HAP-1 (cell line): ENCODE results near the gene NAGA.

Experiments used
- DNase-seq, 2 experiments: peaks; one replicate each; pipeline ENCODE4 v3.0.0-alpha.2; 2016 to 2020; ENCODE audit warnings: low spot score in 2 of 2
- H3K27me3 ChIP-seq: fragments of 250-450 bp; sonication (Bioruptor Pico); 2 replicates; pipeline ENCODE4 v1.5.1; 2020; ENCODE audit warnings: low read depth, mild to moderate bottlenecking, moderate library complexity
- H3K36me3 ChIP-seq: fragments of 250-450 bp; sonication (Bioruptor Pico); replicated peaks from 2 replicates; pipeline ENCODE4 v1.5.1; 2020; ENCODE audit warnings: mild to moderate bottlenecking
- H3K4me1 ChIP-seq: fragments of 250-450 bp; sonication (Bioruptor Pico); 2 replicates; pipeline ENCODE4 v1.5.1; 2020; ENCODE audit warnings: mild to moderate bottlenecking
- H3K4me3 ChIP-seq: fragments of 250-450 bp; sonication (Bioruptor Pico); 2 replicates; pipeline ENCODE4 v1.5.1; 2020; ENCODE audit warnings: mild to moderate bottlenecking, moderate library complexity
- H3K9me3 ChIP-seq: fragments of 250-450 bp; sonication (Bioruptor Pico); 2 replicates; pipeline ENCODE4 v1.5.1; 2020; ENCODE audit warnings: mild to moderate bottlenecking, moderate library complexity
- in situ Hi-C: fragments of 300-500 bp; cut with MboI; formaldehyde crosslinking; loops from 3 replicates; pipeline ENCODE4 v1.14.3; 2020; ENCODE audit warnings: low sequenced_read_pairs, inconsistent platforms, mixed read lengths

NAGA gene

GRCh38 chr22:42069801-42070516 lies 653 bp downstream of the NAGA start:
- in situ Hi-C loops: no loop called here
- Histone ChIP-seq H3K9me3 (no peaks in the 10 kb centered on the region), H3K27me3 (no peaks in the 10 kb centered on the region), H3K4me1 (peaks cover 18% of the 10 kb centered on the region), H3K4me3 (peak overlapping the region; percentile 59), H3K36me3 (peaks cover 25% of the 10 kb centered on the region)
- DNase-seq: no peak

GRCh38 chr22:42068291-42068690 lies 2.3 kb downstream of the NAGA start:
- no peaks in the 10 kb centered on the region for H3K9me3 ChIP-seq
- in situ Hi-C loops: no loop called here
- no peak overlapping the region for H3K4me3 ChIP-seq
- H3K27me3 ChIP-seq: no peaks in the 10 kb centered on the region
- peaks cover 32% of the 10 kb centered on the region for H3K36me3 ChIP-seq
- peaks cover 20% of the 10 kb centered on the region for H3K4me1 ChIP-seq
- DNase-seq: no peak

- Histone ChIP-seq H3K4me3 (no peak overlapping the region), H3K9me3 (no peaks in the 10 kb centered on the region), H3K27me3 (no peaks in the 10 kb centered on the region), H3K36me3 (peaks cover 32% of the 10 kb centered on the region), H3K4me1 (peaks cover 20% of the 10 kb centered on the region)
- in situ Hi-C loops: no loop called here
- no peak for DNase-seq
These were observed 2.9 kb downstream of the NAGA start for GRCh38 chr22:42067671-42068251.

GRCh38 chr22:42066937-42067336 lies 3.7 kb downstream of the NAGA start:
- Histone ChIP-seq H3K4me3 (no peak overlapping the region), H3K4me1 (peaks cover 20% of the 10 kb centered on the region), H3K36me3 (peaks cover 36% of the 10 kb centered on the region), H3K9me3 (no peaks in the 10 kb centered on the region), H3K27me3 (no peaks in the 10 kb centered on the region)
- in situ Hi-C loops: no loop called here
- no peak for DNase-seq

DNA sequence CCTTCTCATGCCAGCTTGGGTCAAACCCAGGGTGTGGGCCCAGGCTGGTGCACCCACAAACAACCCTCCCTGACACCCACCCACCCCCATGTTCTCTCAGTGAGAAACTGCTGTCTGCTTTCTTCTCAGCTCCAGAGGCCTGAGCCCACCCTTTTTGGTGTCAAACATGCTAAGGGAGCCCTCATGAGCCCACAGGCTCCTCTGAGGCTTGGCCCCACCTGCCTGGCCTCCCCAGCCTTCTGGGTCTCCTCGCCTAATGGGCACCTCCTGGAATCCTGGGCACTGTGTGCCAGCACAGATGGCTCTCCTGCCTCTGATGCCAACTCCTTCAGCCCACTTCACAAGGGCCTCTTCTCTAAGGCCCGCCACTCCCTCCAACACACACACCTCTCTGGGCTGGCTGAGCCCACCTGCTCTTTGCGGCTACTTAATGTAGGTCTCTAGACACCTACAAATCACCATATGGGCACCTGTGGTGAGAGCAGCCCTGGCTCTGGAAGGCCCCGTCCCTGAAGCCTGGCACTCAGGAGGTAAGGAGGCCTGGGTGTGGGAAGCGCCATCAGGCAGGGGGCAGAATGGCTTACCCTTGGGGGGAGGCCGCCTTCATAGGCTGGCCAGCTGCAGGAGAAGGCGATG lies 4.4 kb downstream of the NAGA start:
- DNase-seq: no peak
- Histone ChIP-seq H3K9me3 (no peaks in the 10 kb centered on the region), H3K36me3 (peaks cover 40% of the 10 kb centered on the region), H3K4me3 (no peak overlapping the region), H3K27me3 (no peaks in the 10 kb centered on the region), H3K4me1 (peaks cover 18% of the 10 kb centered on the region)
- in situ Hi-C loops: no loop called here

GRCh38 chr22:42065438-42066125 lies 5.0 kb downstream of the NAGA start:
- in situ Hi-C loops: no loop called here
- Histone ChIP-seq H3K4me3 (no peak overlapping the region), H3K36me3 (peaks cover 45% of the 10 kb centered on the region), H3K9me3 (no peaks in the 10 kb centered on the region), H3K27me3 (no peaks in the 10 kb centered on the region), H3K4me1 (peaks cover 13% of the 10 kb centered on the region)
- peak; percentile 49 to 77 for DNase-seq

GRCh38 chr22:42064629-42065028 lies 6.0 kb downstream of the NAGA start:
- in situ Hi-C loops: no loop called here
- no peak for DNase-seq
- H3K36me3 ChIP-seq: peaks cover 49% of the 10 kb centered on the region

GRCh38 chr22:42062506-42063170 lies 8.0 kb downstream of the NAGA start:
- Histone ChIP-seq H3K9me3 (0 out of 2 replicates have a peak, but pooled peaks cover 2% of the 10 kb centered on the region), H3K36me3 (peaks cover 49% of the 10 kb centered on the region), H3K27me3 (no peaks in the 10 kb centered on the region), H3K4me1 (peaks cover 13% of the 10 kb centered on the region), H3K4me3 (no peak overlapping the region)
- DNase-seq: no peak
- in situ Hi-C loops: no loop called here

More at GRCh38 chr22:42064629-42065028, 6.0 kb downstream of the NAGA start:
- H3K4me1 ChIP-seq: peaks cover 13% of the 10 kb centered on the region
- H3K27me3 ChIP-seq: no peaks in the 10 kb centered on the region
- H3K4me3 ChIP-seq: no peak overlapping the region
- no peaks in the 10 kb centered on the region for H3K9me3 ChIP-seq

DNA sequence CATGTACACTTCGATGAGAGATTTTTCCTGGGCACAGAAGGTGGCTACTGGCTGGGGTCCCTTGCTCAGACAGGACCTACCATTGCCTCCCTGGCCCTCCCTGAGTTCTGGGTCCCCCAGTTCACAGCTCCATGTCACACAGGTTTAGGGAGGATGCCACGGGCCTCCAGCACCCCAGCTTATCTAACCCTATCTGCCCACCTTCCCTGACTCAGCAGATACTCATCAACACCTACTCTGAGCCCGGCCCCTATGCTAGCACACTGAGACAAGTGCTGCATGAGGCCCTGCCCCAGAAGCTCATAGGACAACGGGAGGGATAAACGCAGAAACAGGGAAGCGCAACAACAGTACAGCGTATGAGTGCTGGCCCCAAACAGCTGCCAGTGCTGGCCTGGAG lies 9.6 kb downstream of the NAGA start:
- in situ Hi-C loops: no loop called here
- H3K4me1 ChIP-seq: peaks cover 13% of the 10 kb centered on the region
- H3K4me3 ChIP-seq: no peak overlapping the region
- DNase-seq: no peak
- H3K9me3 ChIP-seq: peaks cover 5% of the 10 kb centered on the region; the same call in 1 of the 2 replicates
- peaks cover 35% of the 10 kb centered on the region for H3K36me3 ChIP-seq
- H3K27me3 ChIP-seq: no peaks in the 10 kb centered on the region

- Histone ChIP-seq H3K27me3 (no peaks in the 10 kb centered on the region), H3K4me3 (no peak overlapping the region), H3K4me1 (peaks cover 7% of the 10 kb centered on the region), H3K9me3 (peaks cover 5% of the 10 kb centered on the region; the same call in 1 of the 2 replicates), H3K36me3 (peaks cover 32% of the 10 kb centered on the region)
- no peak for DNase-seq
- in situ Hi-C loops: no loop called here
These were observed 10.1 kb downstream of the NAGA start for GRCh38 chr22:42060489-42060888.

DNA sequence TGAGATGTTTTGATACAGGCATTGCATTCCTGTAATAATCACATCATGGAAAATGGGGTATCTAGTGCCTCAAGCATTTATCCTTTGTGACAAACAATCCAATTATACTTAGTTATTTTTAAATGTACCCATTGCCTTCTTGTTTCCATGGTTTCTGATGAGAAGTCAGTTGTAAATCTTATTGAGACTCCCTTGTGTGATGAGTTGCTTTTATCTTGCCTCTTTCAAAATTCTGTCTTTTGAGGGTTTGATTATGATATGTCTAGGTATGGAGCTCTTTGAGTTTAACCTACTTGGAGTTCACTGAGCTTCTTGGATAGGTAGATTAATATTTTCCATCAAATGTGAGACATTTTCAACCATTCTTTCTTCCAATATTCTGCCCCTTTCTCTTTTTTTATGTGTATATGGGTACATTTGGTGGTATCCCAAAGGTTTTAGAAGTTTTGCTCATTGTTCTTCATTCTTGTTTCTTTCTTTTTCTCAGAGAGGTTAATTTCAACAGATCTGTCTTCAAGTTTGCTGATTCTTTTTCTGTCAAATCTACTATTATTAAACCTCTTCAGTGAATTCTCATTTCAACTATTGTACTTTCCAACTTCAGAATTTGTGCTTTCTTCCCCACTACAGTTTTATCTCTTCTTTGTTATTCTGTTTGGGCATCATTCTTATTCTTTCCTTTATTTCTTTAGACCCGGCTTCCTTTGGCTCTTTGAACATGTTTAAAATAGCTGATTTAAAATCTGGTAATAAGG lies 13.7 kb downstream of the NAGA start:
- H3K4me1 ChIP-seq: no peaks in the 10 kb centered on the region
- no peak overlapping the region for H3K4me3 ChIP-seq
- H3K27me3 ChIP-seq: no peaks in the 10 kb centered on the region
- in situ Hi-C loops: no loop called here
- H3K9me3 ChIP-seq: peaks cover 5% of the 10 kb centered on the region; the same call in 1 of the 2 replicates
- DNase-seq: no peak
- H3K36me3 ChIP-seq: peaks cover 18% of the 10 kb centered on the region

DNA sequence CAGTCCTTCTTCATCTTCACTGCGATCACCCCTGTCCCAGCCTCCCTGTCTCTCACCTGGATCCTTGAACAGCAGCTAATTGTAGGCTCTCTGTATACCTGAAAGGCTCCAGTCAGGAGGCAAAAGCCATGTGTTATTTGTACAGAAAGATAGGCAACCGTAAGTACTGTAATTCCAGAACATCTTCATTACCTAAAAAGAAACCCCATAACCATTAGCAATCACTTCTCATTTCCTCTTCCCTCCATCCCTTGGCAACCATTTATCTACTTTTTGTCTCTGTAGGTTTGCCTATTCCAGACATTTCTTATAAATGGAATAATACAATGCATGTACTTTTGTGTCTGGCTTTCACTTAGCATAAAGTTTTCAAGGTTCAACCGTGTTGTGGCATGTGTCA lies 17.8 kb downstream of the NAGA start:
- in situ Hi-C loops: no loop called here
- DNase-seq: no peak
- no peaks in the 10 kb centered on the region for H3K27me3 ChIP-seq
- H3K4me1 ChIP-seq: no peaks in the 10 kb centered on the region
- no peak overlapping the region for H3K4me3 ChIP-seq
- no peaks in the 10 kb centered on the region for H3K36me3 ChIP-seq
- H3K9me3 ChIP-seq: peaks cover 3% of the 10 kb centered on the region; the same call in 1 of the 2 replicates

GRCh38 chr22:42050641-42051180 lies 19.9 kb downstream of the NAGA start:
- Histone ChIP-seq H3K4me1 (no peaks in the 10 kb centered on the region), H3K4me3 (no peak overlapping the region), H3K9me3 (no peaks in the 10 kb centered on the region), H3K36me3 (no peaks in the 10 kb centered on the region), H3K27me3 (no peaks in the 10 kb centered on the region)
- no peak for DNase-seq
- in situ Hi-C loops: no loop called here
